HepG2 (cell line): ENCODE data around the gene JAK2.
"Not testable (repeated sequence)": the region's sequence is repeated elsewhere in the genome, so short reads cannot be mapped to it uniquely, and the experiment has no call there.

Source experiments
- SETDB1 ChIP-seq: sonication (generic); formaldehyde crosslinking; IDR thresholded peaks from 2 replicates; pipeline ENCODE4 v1.5.1; 2020; ENCODE audit warnings: missing genetic modification reagents, mild to moderate bottlenecking, borderline replicate concordance
- ZNF33A ChIP-seq: sonication (generic); formaldehyde crosslinking; IDR thresholded peaks from 2 replicates; pipeline ENCODE4 v1.5.1; 2020; ENCODE audit warnings: missing genetic modification reagents, mild to moderate bottlenecking, moderate library complexity, borderline replicate concordance

GRCh38 chr9:5101127-5101526 is 116.1 kb downstream of the JAK2 start:
- TF ChIP-seq ZNF33A, SETDB1 (CRISPR knock-in tag): not testable (repeated sequence)
